Activated naive CD4-positive, alpha-beta T cell treated with Interleukin-2 at 50 U/mL for 16 hours (primary cell): ENCODE measurements around the gene STAMBPL1.
"Not testable (repeated sequence)": the region's sequence is repeated elsewhere in the genome, so short reads cannot be mapped to it uniquely, and the experiment has no call there.

Experiments used
- DNase-seq: peaks from one replicate; pipeline ENCODE4 v3.0.0-alpha.2; 2020

STAMBPL1 gene

GRCh38 chr10:88879534-88880281 is at the start of gene STAMBPL1:
Gene STAMBPL1, plus strand, starts transcription at chr10:88880245. Its CDS starts 21,464 bp downstream, at chr10:88901709.
- DNase-seq = peak; percentile 75

- no peak for DNase-seq
Observed at GRCh38 chr10:88830643-88831268, 49.3 kb upstream of the STAMBPL1 start.

- DNase-seq = peak; percentile 47
Observed at GRCh38 chr10:88831709-88832108, 48.3 kb upstream of the STAMBPL1 start.

- DNase-seq = no peak
Observed at GRCh38 chr10:88832376-88832775, 47.7 kb upstream of the STAMBPL1 start.

GRCh38 chr10:88833156-88833555 is 46.9 kb upstream of the STAMBPL1 start:
- DNase-seq = no peak

GRCh38 chr10:88833723-88834122 is 46.3 kb upstream of the STAMBPL1 start:
- DNase-seq = no peak

GRCh38 chr10:88835096-88835909 is 44.7 kb upstream of the STAMBPL1 start:
- DNase-seq = peak; percentile 87

- DNase-seq = no peak
Observed at GRCh38 chr10:88835910-88836221, 44.2 kb upstream of the STAMBPL1 start.

GRCh38 chr10:88837632-88838031 is 42.4 kb upstream of the STAMBPL1 start:
- DNase-seq = not testable (repeated sequence)

- no peak for DNase-seq
Observed at GRCh38 chr10:88838766-88839350, 41.2 kb upstream of the STAMBPL1 start.

GRCh38 chr10:88840104-88840503 is 39.9 kb upstream of the STAMBPL1 start:
- DNase-seq = no peak

- DNase-seq = no peak
Observed at GRCh38 chr10:88840881-88841280, 39.2 kb upstream of the STAMBPL1 start.

- no peak for DNase-seq
Observed at GRCh38 chr10:88841316-88842111, 38.5 kb upstream of the STAMBPL1 start.

GRCh38 chr10:88843171-88843570 is 36.9 kb upstream of the STAMBPL1 start:
- DNase-seq = no peak

GRCh38 chr10:88848499-88848898 is 31.5 kb upstream of the STAMBPL1 start:
- DNase-seq = no peak

- no peak for DNase-seq
Observed at GRCh38 chr10:88849234-88849633, 30.8 kb upstream of the STAMBPL1 start.

- DNase-seq = no peak
Observed at GRCh38 chr10:88850712-88851111, 29.3 kb upstream of the STAMBPL1 start.

- no peak for DNase-seq
Observed at GRCh38 chr10:88851706-88852105, 28.3 kb upstream of the STAMBPL1 start, which contains the start of gene ANKRD22. Gene ANKRD22, minus strand, starts transcription at chr10:88851844. Its CDS starts 237 bp downstream, at chr10:88851607.

- DNase-seq = no peak
Observed at GRCh38 chr10:88852327-88852726, 27.7 kb upstream of the STAMBPL1 start.

GRCh38 chr10:88853155-88853881 is 26.7 kb upstream of the STAMBPL1 start:
- no peak for DNase-seq

- no peak for DNase-seq
Observed at GRCh38 chr10:88854684-88855083, 25.4 kb upstream of the STAMBPL1 start.

- DNase-seq = no peak
Observed at GRCh38 chr10:88857831-88858230, 22.2 kb upstream of the STAMBPL1 start.
